Large intestine (tissue), 3 donors: ENCODE results near the gene GBGT1. TPM values are rescaled to one million over a fixed set of nuclear protein-coding genes. Genes with fewer than 3 reads are reported as not detected.
"Not testable (repeated sequence)": the region's sequence is repeated elsewhere in the genome, so short reads cannot be mapped to it uniquely, and the experiment has no call there.

Experiments used
- DNase-seq, 2 donors: peaks; one replicate each; pipeline versions ENCODE4 v3.0.0 to v3.0.0-alpha.2; 2013
- H3K27ac ChIP-seq: one replicate; pipeline ENCODE4 v1.5.1; 2013; ENCODE audit warnings: low read length
- H3K27me3 ChIP-seq: 2 replicates; pipeline ENCODE4 v1.6.1; 2013; ENCODE audit warnings: low read length; ENCODE audit not compliant: control insufficient read depth, insufficient read depth
- H3K36me3 ChIP-seq: 2 replicates; pipeline ENCODE4 v1.6.1; 2013; ENCODE audit warnings: low read length; ENCODE audit not compliant: control insufficient read depth, insufficient read depth
- H3K4me1 ChIP-seq: one replicate; pipeline ENCODE4 v1.6.1; 2013; ENCODE audit warnings: low read length; ENCODE audit not compliant: control insufficient read depth, insufficient read depth
- H3K4me3 ChIP-seq: one replicate; pipeline ENCODE4 v1.5.1; 2013; ENCODE audit warnings: low read length
- H3K9me3 ChIP-seq: one replicate; pipeline ENCODE4 v1.6.1; 2013; ENCODE audit warnings: mild to moderate bottlenecking, low read depth, low read length, moderate library complexity; ENCODE audit not compliant: control insufficient read depth
- WGBS: methylation state at CpG from one replicate; pipeline ENCODE4 v1.1.5; 2013; ENCODE audit warnings: low lambda C conversion rate; ENCODE audit not compliant: insufficient coverage; 5-methylcytosine and 5-hydroxymethylcytosine counted together
- polyA plus RNA-seq: library from polyadenylated mRNA; unstranded; fragments of 120-200 nt; gene quantifications from one replicate; pipeline ENCODE4 v1.2.1, GENCODE V29; 2013

GBGT1 gene
- polyA plus RNA-seq, 1 donor = 8.7 TPM

DNA sequence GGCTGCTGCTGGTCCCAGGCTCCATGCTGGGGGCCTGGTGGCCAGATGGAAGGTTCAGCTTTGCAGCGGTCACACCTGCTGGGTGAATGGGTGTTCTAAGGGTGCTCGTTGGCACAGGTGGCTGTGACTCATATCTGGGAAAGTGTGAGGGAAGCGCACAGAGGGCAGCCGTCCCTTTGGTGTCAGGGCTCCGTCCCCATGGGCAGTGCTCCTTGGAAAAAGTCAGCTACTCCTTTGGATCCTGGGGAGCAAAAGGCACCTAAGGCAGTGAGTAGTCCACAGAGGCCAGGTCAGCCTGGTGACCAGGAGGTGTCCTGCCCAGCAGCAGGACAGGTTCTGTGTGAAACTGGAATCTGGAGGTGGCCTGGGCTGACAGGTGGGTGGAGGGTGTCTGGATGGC is 18.4 kb upstream of the GBGT1 start:
- H3K9me3 ChIP-seq = no peaks in the 10 kb centered on the region
- no peak overlapping the region for H3K4me3 ChIP-seq
- no peaks in the 10 kb centered on the region for H3K4me1 ChIP-seq
- H3K36me3 ChIP-seq = no peaks in the 10 kb centered on the region
- WGBS = no CpG with 5 or more reads among the region's 5 CpGs
- peaks cover 2% of the 10 kb centered on the region for H3K27me3 ChIP-seq
- no peak overlapping the region for H3K27ac ChIP-seq
- no peak for DNase-seq

- Histone ChIP-seq H3K4me3 (no peak overlapping the region), H3K9me3 (no peaks in the 10 kb centered on the region), H3K27me3 (peaks cover 2% of the 10 kb centered on the region), H3K4me1 (no peaks in the 10 kb centered on the region), H3K36me3 (no peaks in the 10 kb centered on the region), H3K27ac (no peak overlapping the region)
- no peak for DNase-seq
- WGBS = no CpG with 5 or more reads among the region's 3 CpGs
Measured at GRCh38 chr9:133181561-133181960, 17.8 kb upstream of the GBGT1 start.

- H3K9me3 ChIP-seq = no peaks in the 10 kb centered on the region
- H3K4me3 ChIP-seq = no peak overlapping the region
- peaks cover 2% of the 10 kb centered on the region for H3K27me3 ChIP-seq
- whole genome bisulfite sequencing = 100% methylated on average over 1 of the region's 5 CpGs
- DNase-seq = no peak
- H3K4me1 ChIP-seq = no peaks in the 10 kb centered on the region
- no peak overlapping the region for H3K27ac ChIP-seq
- H3K36me3 ChIP-seq = no peaks in the 10 kb centered on the region
Measured at GRCh38 chr9:133180953-133181352, 17.2 kb upstream of the GBGT1 start.

DNA sequence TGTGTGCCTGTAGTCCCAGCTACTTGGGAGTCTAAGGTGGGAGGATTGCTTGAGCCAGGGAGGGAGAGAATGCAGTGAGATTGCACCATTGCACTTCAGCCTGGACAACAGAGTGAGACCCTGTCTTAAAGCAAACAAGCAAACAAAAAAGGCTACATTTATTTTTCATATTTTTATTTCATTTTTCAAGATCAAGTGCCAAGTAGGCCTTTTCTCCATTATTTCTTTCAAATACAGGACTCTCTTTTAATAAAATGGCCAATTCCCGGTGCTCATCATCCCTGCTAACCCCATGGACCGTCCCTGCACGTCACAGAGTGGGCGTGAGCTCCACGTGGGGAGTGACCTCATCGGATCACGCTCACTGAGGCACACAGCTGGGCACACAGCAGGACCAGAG is 9.3 kb upstream of the GBGT1 start:
- Histone ChIP-seq H3K9me3 (no peaks in the 10 kb centered on the region), H3K27ac (no peak overlapping the region), H3K4me1 (peaks cover under 1% of the 10 kb centered on the region), H3K4me3 (no peak overlapping the region), H3K36me3 (no peaks in the 10 kb centered on the region), H3K27me3 (peaks cover 6% of the 10 kb centered on the region)
- WGBS = no CpG with 5 or more reads among the region's 7 CpGs
- DNase-seq = no peak

- no CpG with 5 or more reads among the region's 29 CpGs for WGBS
- no peak for DNase-seq
- Histone ChIP-seq H3K4me1 (peaks cover 14% of the 10 kb centered on the region), H3K27ac (no peak overlapping the region), H3K9me3 (no peaks in the 10 kb centered on the region), H3K4me3 (no peak overlapping the region), H3K36me3 (no peaks in the 10 kb centered on the region), H3K27me3 (peaks cover 6% of the 10 kb centered on the region)
Measured at GRCh38 chr9:133171161-133171961, 7.6 kb upstream of the GBGT1 start.

GRCh38 chr9:133170716-133171115 is 7.0 kb upstream of the GBGT1 start:
- H3K36me3 ChIP-seq = no peaks in the 10 kb centered on the region
- no peaks in the 10 kb centered on the region for H3K9me3 ChIP-seq
- no peak overlapping the region for H3K4me3 ChIP-seq
- WGBS = no CpG with 5 or more reads among the region's 11 CpGs
- DNase-seq = no peak
- no peak overlapping the region for H3K27ac ChIP-seq
- H3K27me3 ChIP-seq = peaks cover 6% of the 10 kb centered on the region
- peaks cover 14% of the 10 kb centered on the region for H3K4me1 ChIP-seq

- H3K36me3 ChIP-seq, H3K9me3 ChIP-seq, H3K4me3 ChIP-seq, H3K27me3 ChIP-seq, H3K27ac ChIP-seq, DNase-seq: not testable (repeated sequence)
- WGBS = no CpG with 5 or more reads among the region's 12 CpGs
- H3K4me1 ChIP-seq = peaks cover 15% of the 10 kb centered on the region
Measured at GRCh38 chr9:133169687-133170086, 6.0 kb upstream of the GBGT1 start.

DNA sequence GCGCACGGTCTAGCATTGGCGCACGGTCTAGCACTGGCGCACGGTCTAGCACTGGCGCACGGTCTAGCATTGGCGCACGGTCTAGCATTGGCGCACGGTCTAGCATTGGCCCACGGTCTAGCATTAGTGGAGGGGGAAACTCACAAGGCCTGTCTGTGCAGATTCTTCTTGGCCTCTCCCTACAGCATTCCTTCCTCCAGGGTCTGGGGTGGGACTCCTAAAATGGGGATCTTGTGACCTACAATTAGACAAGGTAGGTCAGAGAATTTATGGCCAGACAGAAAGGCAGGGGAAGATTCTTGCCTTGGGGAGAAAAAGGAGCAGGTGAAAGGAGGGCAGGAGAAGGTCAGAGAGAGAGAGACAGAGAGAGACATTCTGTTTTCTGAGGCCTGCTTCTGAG is 5.4 kb upstream of the GBGT1 start:
- no peaks in the 10 kb centered on the region for H3K9me3 ChIP-seq
- peaks cover 20% of the 10 kb centered on the region for H3K4me1 ChIP-seq
- no peak overlapping the region for H3K4me3 ChIP-seq
- no peaks in the 10 kb centered on the region for H3K27me3 ChIP-seq
- no CpG with 5 or more reads among the region's 13 CpGs for WGBS
- no peaks in the 10 kb centered on the region for H3K36me3 ChIP-seq
- no peak for DNase-seq
- H3K27ac ChIP-seq = no peak overlapping the region

GRCh38 chr9:133168432-133168831 is 4.7 kb upstream of the GBGT1 start:
- Histone ChIP-seq H3K4me3 (no peak overlapping the region), H3K27ac (no peak overlapping the region), H3K9me3 (no peaks in the 10 kb centered on the region), H3K36me3 (no peaks in the 10 kb centered on the region), H3K27me3 (peaks cover 2% of the 10 kb centered on the region), H3K4me1 (peaks cover 20% of the 10 kb centered on the region)
- WGBS = no CpG with 5 or more reads among the region's 6 CpGs
- no peak for DNase-seq

GRCh38 chr9:133167769-133168168 is 4.1 kb upstream of the GBGT1 start:
- H3K9me3 ChIP-seq = no peaks in the 10 kb centered on the region
- H3K36me3 ChIP-seq = no peaks in the 10 kb centered on the region
- H3K27me3 ChIP-seq = peaks cover 8% of the 10 kb centered on the region
- H3K4me1 ChIP-seq = peaks cover 26% of the 10 kb centered on the region
- no peak overlapping the region for H3K4me3 ChIP-seq
- peak in 1 of 2 donors; percentile 30 for DNase-seq
- no CpG with 5 or more reads among the region's 3 CpGs for WGBS
- H3K27ac ChIP-seq = no peak overlapping the region
